ENCODE data around the gene CHRM1. TPM values are rescaled to one million over a fixed set of nuclear protein-coding genes. Genes with fewer than 3 reads are reported as not detected.

Gene CHRM1
- total and polyA plus RNA-seq, 8 donors: 0.06 to 0.19 (median 0.12) TPM; not detected in 1

DNA sequence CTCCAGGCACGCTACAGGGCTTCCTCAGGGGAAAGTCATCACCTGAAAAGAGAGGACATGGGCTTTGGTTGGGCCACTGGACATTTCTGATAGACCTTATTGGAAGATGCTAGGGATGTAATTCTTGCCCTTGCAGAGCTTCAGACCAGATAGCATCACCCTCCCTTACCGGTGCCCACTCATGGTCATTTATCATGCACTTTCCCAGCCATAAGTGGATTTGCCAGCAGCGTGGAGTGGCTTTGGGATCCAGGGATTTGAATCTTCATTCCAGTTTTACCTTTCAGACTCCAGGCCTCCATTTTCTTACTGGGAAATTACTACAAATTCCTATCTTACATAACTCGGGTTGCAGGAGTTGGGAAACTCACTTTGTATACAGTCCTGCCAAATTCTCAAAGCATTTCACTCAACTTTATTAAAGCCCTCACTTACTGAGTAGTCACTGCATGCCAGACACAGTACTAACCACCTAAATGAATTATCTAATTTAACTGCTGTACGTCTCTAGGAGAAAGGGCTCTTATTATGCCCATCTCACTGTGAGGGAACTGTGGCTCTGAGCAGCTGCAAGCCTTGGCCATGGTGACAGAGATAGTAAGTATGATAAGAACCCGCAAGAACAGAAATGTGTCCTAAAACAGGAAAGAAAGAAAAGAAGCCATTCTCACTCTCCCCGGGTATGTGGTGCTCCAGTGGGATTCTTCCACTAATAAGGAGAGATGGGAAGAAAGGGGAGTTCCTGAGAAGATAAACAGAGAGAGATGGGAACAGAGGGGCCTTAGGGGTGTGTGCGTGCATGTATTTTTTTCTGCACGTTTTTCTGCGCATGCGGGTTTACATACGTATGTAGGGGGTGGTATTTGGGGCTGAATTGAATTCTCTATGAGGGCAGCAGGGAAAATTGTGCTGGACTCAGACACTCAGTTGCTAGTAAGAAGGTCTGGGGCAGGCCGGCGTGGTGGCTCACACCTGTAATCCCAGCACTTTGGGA, 9.7 kb downstream of the CHRM1 start:
- H3K27me3 ChIP-seq: no peaks in the 10 kb centered on the region
- WGBS, 2 donors: 85 to 87% methylated on average over 14 of the region's 14 CpGs
- no peaks in the 10 kb centered on the region for H3K9me3 ChIP-seq
- peaks cover 17 to 18% (median 18%) of the 10 kb centered on the region in 3 donors for H3K4me1 ChIP-seq
- H3K36me3 ChIP-seq: no peaks in the 10 kb centered on the region
- TF ChIP-seq, protein P1, sequence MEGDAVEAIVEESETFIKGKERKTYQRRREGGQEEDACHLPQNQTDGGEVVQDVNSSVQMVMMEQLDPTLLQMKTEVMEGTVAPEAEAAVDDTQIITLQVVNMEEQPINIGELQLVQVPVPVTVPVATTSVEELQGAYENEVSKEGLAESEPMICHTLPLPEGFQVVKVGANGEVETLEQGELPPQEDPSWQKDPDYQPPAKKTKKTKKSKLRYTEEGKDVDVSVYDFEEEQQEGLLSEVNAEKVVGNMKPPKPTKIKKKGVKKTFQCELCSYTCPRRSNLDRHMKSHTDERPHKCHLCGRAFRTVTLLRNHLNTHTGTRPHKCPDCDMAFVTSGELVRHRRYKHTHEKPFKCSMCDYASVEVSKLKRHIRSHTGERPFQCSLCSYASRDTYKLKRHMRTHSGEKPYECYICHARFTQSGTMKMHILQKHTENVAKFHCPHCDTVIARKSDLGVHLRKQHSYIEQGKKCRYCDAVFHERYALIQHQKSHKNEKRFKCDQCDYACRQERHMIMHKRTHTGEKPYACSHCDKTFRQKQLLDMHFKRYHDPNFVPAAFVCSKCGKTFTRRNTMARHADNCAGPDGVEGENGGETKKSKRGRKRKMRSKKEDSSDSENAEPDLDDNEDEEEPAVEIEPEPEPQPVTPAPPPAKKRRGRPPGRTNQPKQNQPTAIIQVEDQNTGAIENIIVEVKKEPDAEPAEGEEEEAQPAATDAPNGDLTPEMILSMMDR (IDR thresholded peaks at IDR 0.05): no peak
- ATAC-seq: no peak
- H3K27ac ChIP-seq: no peak overlapping the region
- no peak for FAIRE-seq
- intact Hi-C loops (cut with DNase I): loop anchor here in 1 of 3 donors (10.0 kb wide), 1 partner anchor 293 kb away; no protein-coding TSS in a partner anchor
- H3K4me3 ChIP-seq: no peak overlapping the region
- no peak for DNase-seq

DNA sequence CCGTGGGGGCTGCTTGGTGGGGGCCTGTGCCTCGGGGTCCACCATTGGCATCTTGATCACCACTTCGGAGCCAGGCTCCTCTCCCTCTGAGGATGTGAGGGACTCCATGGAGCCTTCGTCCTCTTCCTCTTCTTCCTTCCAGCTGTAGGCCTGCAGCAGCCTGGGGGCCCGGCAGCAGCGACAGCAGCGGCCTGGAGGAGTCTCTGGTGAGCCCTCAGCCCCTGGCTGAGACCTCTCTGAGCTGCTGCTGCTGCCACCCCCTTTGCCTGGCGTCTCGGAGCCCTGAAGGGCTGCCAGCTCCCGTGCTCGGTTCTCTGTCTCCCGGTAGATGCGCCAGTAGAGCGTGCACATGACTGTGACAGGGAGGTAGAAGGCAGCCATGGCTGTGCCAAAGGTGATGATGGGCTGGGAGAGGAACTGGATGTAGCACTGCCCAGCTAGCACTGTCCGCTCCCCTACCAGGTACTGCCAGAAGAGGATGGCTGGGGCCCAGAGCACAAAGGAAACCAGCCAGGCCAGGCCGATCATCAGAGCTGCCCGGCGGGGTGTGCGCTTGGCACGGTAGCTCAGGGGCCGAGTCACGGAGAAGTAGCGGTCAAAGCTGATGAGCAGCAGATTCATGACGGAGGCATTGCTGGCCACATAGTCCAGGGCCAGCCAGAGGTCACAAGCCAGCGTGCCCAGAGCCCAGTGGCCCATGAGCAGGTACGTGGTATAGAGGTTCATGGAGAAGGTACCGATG, 10.9 kb downstream of the CHRM1 start:
- TF ChIP-seq, protein P1 (IDR thresholded peaks at IDR 0.05): no peak
- Histone ChIP-seq H3K4me1 (peaks cover 17 to 18% (median 18%) of the 10 kb centered on the region in 3 donors), H3K9me3 (no peaks in the 10 kb centered on the region), H3K36me3 (no peaks in the 10 kb centered on the region), H3K27me3 (no peaks in the 10 kb centered on the region), H3K4me3 (no peak overlapping the region), H3K27ac (no peak overlapping the region)
- FAIRE-seq (no peak), DNase-seq (no peak), ATAC-seq (no peak)
- 95 to 97% methylated on average over 27 of the region's 27 CpGs for WGBS, 2 donors
- intact Hi-C loops (cut with DNase I): loop anchor here in 1 of 3 donors (10.0 kb wide), 1 partner anchor 294 kb away; no protein-coding TSS in a partner anchor

DNA sequence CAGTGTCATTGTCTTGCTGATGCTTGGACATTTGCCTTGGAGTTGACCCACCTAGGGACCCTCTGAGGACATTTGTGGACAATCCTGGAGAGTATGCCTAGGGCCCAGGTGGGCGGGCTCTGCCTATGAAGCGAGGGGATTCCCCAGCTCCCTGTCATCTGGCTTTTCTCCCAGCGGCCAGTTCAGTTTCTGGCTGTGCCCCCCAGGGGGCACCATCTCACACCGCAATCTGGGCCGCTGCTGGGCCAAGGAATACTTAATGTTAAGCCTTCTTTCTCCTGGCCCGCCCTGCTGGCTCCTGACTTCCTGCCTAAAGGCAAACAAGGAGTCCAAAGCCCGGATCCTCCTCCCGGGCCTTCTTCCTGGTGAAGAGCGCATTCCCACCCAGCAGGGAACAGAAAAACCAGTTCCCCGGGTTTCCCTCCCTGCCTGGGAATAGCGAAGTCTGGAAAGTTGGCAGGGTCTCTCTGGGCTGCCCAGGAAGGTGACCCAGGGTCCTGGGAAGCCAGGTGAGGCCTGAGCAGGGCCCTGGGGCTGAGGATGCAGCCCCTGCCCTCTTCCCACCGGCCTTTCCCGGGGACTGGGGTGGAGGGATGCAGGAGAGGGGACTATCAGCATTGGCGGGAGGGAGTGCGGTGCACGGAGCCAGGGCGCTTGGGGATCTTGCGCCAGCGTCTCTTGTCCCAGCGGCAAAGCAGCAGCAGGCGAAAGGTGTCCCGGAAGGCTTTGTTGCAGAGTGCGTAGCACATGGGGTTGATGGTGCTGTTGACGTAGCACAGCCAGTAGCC, 11.9 kb downstream of the CHRM1 start:
- peak; percentile 86 to 91 (median 89) for ATAC-seq
- no peak for FAIRE-seq
- WGBS, 2 donors: 40 to 45% methylated on average over 24 of the region's 24 CpGs
- peak; percentile 85 to 94 (median 91) for DNase-seq
- TF ChIP-seq, protein P1 (IDR thresholded peaks at IDR 0.05): peak; percentile 50 to 53 (median 51)
- Histone ChIP-seq H3K36me3 (no peaks in the 10 kb centered on the region), H3K9me3 (no peaks in the 10 kb centered on the region), H3K4me1 (peaks cover 17 to 18% (median 18%) of the 10 kb centered on the region in 3 donors), H3K27ac (peak overlapping the region; percentile 56 to 77 (median 64)), H3K4me3 (no peak overlapping the region), H3K27me3 (no peaks in the 10 kb centered on the region)
- intact Hi-C loops (cut with DNase I): loop anchor here in 2 of 3 donors (5.0 to 10.0 kb wide), 2 partner anchors 66 to 113 kb away; no protein-coding TSS in a partner anchor

DNA sequence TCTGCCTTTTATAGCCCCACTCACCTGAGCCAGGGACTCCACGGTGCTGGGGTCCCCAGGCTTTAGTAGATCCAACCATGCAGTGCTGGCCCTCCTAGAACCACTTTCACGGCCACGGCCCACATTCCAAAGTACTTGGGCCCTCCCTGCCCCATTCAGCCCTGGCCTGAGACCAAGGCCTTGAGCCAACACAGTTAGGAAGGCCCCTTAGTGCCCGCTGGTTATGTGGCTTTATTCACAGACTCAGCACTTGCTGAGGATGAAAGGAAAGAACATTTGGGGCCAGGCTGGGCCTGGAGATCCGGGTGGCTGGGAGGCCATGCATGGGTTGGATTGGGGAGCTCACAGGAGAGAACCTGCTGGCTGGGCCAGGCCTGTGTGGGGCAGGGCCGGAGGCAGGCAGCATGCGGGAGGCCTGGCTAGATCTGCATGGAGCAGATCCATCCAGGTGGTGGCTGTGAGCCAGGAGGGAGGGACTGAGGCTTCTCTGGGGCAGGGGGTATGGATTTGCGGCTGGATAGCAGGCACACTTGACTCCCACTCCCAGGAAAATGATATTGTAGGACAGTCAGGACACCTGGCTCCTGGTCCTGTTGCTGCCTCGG, 12.6 kb downstream of the CHRM1 start:
- no peaks in the 10 kb centered on the region for H3K27me3 ChIP-seq
- no peaks in the 10 kb centered on the region for H3K36me3 ChIP-seq
- DNase-seq (peak; percentile 34 to 81 (median 65)), FAIRE-seq (no peak), ATAC-seq (peak; percentile 28 to 51 (median 41))
- H3K4me1 ChIP-seq: peaks cover 17 to 18% (median 18%) of the 10 kb centered on the region in 3 donors
- no peaks in the 10 kb centered on the region for H3K9me3 ChIP-seq
- no peak overlapping the region for H3K4me3 ChIP-seq
- H3K27ac ChIP-seq: peak overlapping the region; percentile 56 to 77 (median 64)
- TF ChIP-seq, protein P1 (IDR thresholded peaks at IDR 0.05): no peak
- 31 to 34% methylated on average over 9 of the region's 9 CpGs for WGBS, 2 donors
- intact Hi-C loops (cut with DNase I): loop anchor here in 2 of 3 donors (5.0 to 10.0 kb wide), 2 partner anchors 66 to 114 kb away; no protein-coding TSS in a partner anchor
